Esophagus muscularis mucosa (tissue), 4 donors: ENCODE results near the gene FGFRL1. TPM values are rescaled to one million over a fixed set of nuclear protein-coding genes. Genes with fewer than 3 reads are reported as not detected.

Experiments
- DNase-seq: peaks from one replicate; pipeline ENCODE4 v3.0.0-alpha.2; 2017; ENCODE audit errors: extremely low spot score
- H3K27ac ChIP-seq, 4 donors: fragments of 200-600 bp; sonication (generic); replicated peaks in 1 of 4; 1 replicate in 3 of 4; 2 replicates in 1 of 4; pipeline ENCODE4 v1.5.1; 2016 to 2019; ENCODE audit warnings: mild to moderate bottlenecking in 1 of 4
- H3K27me3 ChIP-seq, 4 donors: fragments of 200-600 bp; sonication (generic); one replicate each; pipeline versions ENCODE4 v1.5.1 to v1.6.0; 2016 to 2019
- H3K36me3 ChIP-seq, 4 donors: fragments of 200-600 bp; sonication (generic); one replicate each; pipeline ENCODE4 v1.5.1; 2016 to 2019
- H3K4me1 ChIP-seq, 4 donors: fragments of 200-600 bp; sonication (generic); one replicate each; pipeline ENCODE4 v1.5.1; 2016 to 2019
- H3K4me3 ChIP-seq, 4 donors: fragments of 200-600 bp; sonication (generic); 1 replicate in 2 of 4; 2 replicates in 2 of 4; pipeline ENCODE4 v1.5.1; 2016 to 2019; ENCODE audit warnings: mild to moderate bottlenecking in 4 of 4, moderate library complexity in 1 of 4
- H3K9me3 ChIP-seq, 4 donors: fragments of 200-600 bp; sonication (generic); 1 replicate in 3 of 4; 2 replicates in 1 of 4; pipeline ENCODE4 v1.5.1; 2016 to 2019
- CTCF ChIP-seq, 3 experiments: fragments of 200-600 bp in 2 of 3; fragments of 450-650 bp in 1 of 3; sonication (generic) in 2 of 3; IDR thresholded peaks; one replicate each; pipeline ENCODE4 v1.5.1; 2017 to 2019; ENCODE audit warnings: antibody characterized with exemption in 3 of 3, mild to moderate bottlenecking in 2 of 3, moderate library complexity in 1 of 3
- EP300 ChIP-seq: sonication (generic); formaldehyde crosslinking; IDR thresholded peaks from one replicate; pipeline ENCODE4 v1.6.1; 2017; ENCODE audit warnings: antibody characterized with exemption
- POLR2A ChIP-seq: fragments of 450-650 bp; IDR thresholded peaks from one replicate; pipeline ENCODE4 v1.6.1; 2017; ENCODE audit warnings: antibody characterized with exemption, moderate library complexity, mild to moderate bottlenecking, low read depth
- POLR2AphosphoS5 ChIP-seq, 2 donors: sonication (generic); formaldehyde crosslinking; IDR thresholded peaks; one replicate each; pipeline ENCODE4 v1.6.1; 2017; ENCODE audit warnings: antibody characterized with exemption in 2 of 2
- WGBS: methylation state at CpG from one replicate; pipeline ENCODE4 v1.1.5; 2018; 5-methylcytosine and 5-hydroxymethylcytosine counted together
- intact Hi-C: fragments of 100-400 bp; cut with DNase I; formaldehyde crosslinking; loops from one replicate; pipeline ENCODE4 v1.15.1; 2023
- total RNA-seq, 4 donors: library from RNA; depleted of rRNA; stranded (reverse); fragments of >200 nt; gene quantifications; one replicate each; pipeline versions ENCODE4 v1.1.0 to v1.2.1, GENCODE V29; 2016

FGFRL1 gene, protein sequence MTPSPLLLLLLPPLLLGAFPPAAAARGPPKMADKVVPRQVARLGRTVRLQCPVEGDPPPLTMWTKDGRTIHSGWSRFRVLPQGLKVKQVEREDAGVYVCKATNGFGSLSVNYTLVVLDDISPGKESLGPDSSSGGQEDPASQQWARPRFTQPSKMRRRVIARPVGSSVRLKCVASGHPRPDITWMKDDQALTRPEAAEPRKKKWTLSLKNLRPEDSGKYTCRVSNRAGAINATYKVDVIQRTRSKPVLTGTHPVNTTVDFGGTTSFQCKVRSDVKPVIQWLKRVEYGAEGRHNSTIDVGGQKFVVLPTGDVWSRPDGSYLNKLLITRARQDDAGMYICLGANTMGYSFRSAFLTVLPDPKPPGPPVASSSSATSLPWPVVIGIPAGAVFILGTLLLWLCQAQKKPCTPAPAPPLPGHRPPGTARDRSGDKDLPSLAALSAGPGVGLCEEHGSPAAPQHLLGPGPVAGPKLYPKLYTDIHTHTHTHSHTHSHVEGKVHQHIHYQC
- 10 to 100 TPM; 22.0 to 54.2 (median 32.5) TPM for total RNA-seq

DNA sequence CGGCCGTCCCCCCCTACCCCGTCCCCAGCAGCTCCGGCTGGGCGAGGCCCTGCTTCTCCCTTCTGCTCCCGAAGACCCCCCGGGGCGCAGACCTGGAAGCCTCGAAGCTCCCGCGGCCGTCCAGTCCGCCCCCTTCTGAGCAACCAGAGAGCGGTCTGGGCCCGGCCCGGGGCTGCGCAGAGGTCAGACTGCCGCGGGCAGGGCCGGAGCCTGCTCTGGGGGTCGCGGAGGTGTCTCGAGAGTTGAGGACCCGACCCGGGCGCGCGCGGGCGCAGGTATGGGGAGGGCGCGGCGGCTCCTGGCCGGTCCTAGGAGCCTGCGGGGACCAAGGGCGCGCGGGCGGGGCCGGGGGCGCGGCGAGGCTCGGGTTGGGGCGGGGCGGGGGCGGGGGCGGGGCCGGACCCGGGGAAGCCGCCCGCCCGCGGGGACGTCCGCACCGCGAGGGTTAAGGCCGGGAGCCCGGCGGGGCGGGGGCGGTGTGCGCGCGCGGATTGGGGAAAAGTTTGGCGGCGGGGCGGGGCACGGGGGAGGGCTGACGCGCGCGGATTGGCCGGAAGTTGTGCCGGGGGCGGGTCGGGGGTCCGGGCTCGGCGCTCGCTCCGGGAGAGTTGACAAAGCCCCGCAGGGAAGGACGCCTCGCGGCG, at the start of gene FGFRL1:
FGFRL1 (plus strand) TSS at position 605 of the 644 bp plus-strand sequence. CDS start 860 bp downstream, outside the sequence.
- Histone ChIP-seq H3K27me3 (peaks cover 0 to 26% (median 4%) of the 10 kb centered on the region in 4 donors), H3K27ac (peak within 1 kb of the TSS; percentile 73 to 85 (median 82)), H3K4me1 (peaks cover 26 to 60% (median 48%) of the 10 kb centered on the region in 4 donors), H3K4me3 (peak within 1 kb of the TSS; percentile 66 to 78 (median 74)), H3K36me3 (no peaks in the 10 kb centered on the region), H3K9me3 (no peaks in the 10 kb centered on the region)
- intact Hi-C loops: loop anchor here (5.0 kb wide), 1 partner anchor 36 kb away; no protein-coding TSS in a partner anchor
- DNase-seq: peak; percentile 97
- WGBS: 0% methylated on average over 1 of the region's 89 CpGs
- TF ChIP-seq POLR2AphosphoS5 (IDR thresholded peaks at IDR 0.05): no peak
- TF ChIP-seq POLR2A: no peak
- no peak for TF ChIP-seq EP300
- no peak for TF ChIP-seq CTCF (IDR thresholded peaks at IDR 0.05)

- peaks cover 0 to 1% (median 0%) of the 10 kb centered on the region in 4 donors for H3K27me3 ChIP-seq
- H3K4me1 ChIP-seq: peaks cover 0 to 4% (median 2%) of the 10 kb centered on the region in 4 donors
- H3K27ac ChIP-seq: no peak overlapping the region
- H3K36me3 ChIP-seq: peaks cover 15 to 96% (median 74%) of the 10 kb centered on the region in 4 donors
- no peak for DNase-seq
- no peaks in the 10 kb centered on the region for H3K9me3 ChIP-seq
- TF ChIP-seq EP300: no peak
- no peak for TF ChIP-seq CTCF (IDR thresholded peaks at IDR 0.05)
- no peak for TF ChIP-seq POLR2AphosphoS5 (IDR thresholded peaks at IDR 0.05)
- TF ChIP-seq POLR2A: no peak
- 94% methylated on average over 22 of the region's 54 CpGs for WGBS
- H3K4me3 ChIP-seq: no peak overlapping the region
- intact Hi-C loops: no loop called here
These were observed 48.9 kb upstream of the FGFRL1 start for GRCh38 chr4:962231-963208.

DNA sequence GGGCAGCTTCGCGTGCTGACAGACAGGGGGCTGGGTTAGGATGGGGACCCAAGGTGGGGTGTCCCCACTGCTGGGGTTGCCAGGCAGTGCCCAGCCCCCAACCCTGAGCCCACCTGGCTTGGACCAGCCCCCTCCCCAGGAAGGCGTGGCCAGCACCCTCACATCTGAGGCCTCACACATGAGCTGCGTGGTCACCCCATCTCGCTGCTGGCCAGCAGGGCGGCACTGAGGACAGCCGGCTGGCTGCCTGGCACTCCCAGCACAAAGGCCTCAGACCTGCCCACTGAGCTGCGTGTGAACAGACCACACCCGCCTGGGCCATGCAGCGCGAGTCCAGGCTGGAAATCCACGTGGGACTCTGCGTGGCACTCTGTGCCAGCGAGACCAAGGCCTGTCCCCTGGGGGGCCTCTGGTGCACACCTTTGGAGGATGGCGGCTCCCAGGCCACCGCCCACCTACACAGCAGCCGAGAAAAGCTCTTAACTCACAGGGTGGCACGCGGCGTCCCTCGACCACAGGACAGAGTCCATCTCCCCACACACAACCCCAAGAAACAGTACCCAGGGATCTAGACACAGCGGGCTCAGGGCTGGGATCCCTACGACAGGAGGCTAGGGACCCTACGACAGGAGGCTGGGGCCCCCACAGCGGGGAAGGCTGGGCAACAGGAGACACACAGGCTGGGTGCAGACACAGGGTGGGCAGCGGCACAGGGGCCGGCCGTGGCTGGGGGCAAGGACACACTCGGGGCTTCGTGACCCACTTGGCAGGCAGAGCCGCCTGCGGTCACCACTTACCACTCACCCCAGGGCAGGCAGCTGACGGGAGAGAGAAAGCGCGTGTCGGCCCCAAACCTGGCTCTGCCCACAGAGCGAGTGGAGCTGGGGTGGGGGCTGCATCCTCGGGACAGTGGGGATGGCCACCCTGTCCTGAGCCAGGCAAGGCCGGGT, 47.9 kb upstream of the FGFRL1 start:
- Histone ChIP-seq H3K9me3 (no peaks in the 10 kb centered on the region), H3K27ac (no peak overlapping the region), H3K36me3 (peaks cover 15 to 87% (median 67%) of the 10 kb centered on the region in 4 donors), H3K4me3 (no peak overlapping the region), H3K27me3 (peaks cover 0 to 11% (median 4%) of the 10 kb centered on the region in 4 donors), H3K4me1 (peaks cover 4 to 14% (median 13%) of the 10 kb centered on the region in 4 donors)
- no peak for DNase-seq
- TF ChIP-seq POLR2A: no peak
- no peak for TF ChIP-seq CTCF (IDR thresholded peaks at IDR 0.05)
- no peak for TF ChIP-seq EP300
- no peak for TF ChIP-seq POLR2AphosphoS5 (IDR thresholded peaks at IDR 0.05)
- 97% methylated on average over 14 of the region's 39 CpGs for WGBS
- intact Hi-C loops: no loop called here
